Tibial artery (tissue), 4 donors: ENCODE measurements around the gene C12orf56.
"Not testable (repeated sequence)": the region's sequence is repeated elsewhere in the genome, so short reads cannot be mapped to it uniquely, and the experiment has no call there.

Experiments used
- DNase-seq, 2 donors: peaks; one replicate each; pipeline ENCODE4 v3.0.0-alpha.2; 2019
- H3K27ac ChIP-seq, 2 donors: fragments of 200-600 bp; sonication (generic) in 1 of 2; 1 replicate in 1 of 2; 2 replicates in 1 of 2; pipeline ENCODE4 v1.5.1; 2018 to 2019; ENCODE audit warnings: mild to moderate bottlenecking in 1 of 2
- H3K27me3 ChIP-seq, 2 donors: fragments of 200-600 bp; sonication (generic) in 1 of 2; one replicate each; pipeline versions ENCODE4 v1.5.1 to v1.6.0; 2016 to 2019
- H3K36me3 ChIP-seq, 3 donors: fragments of 200-600 bp; sonication (generic) in 2 of 3; one replicate each; pipeline ENCODE4 v1.5.1; 2016 to 2019; ENCODE audit warnings: mild to moderate bottlenecking in 2 of 3
- H3K4me1 ChIP-seq, 4 donors: fragments of 200-600 bp; sonication (generic) in 2 of 4; 1 replicate in 3 of 4; 2 replicates in 1 of 4; pipeline ENCODE4 v1.5.1; 2016 to 2019
- H3K4me3 ChIP-seq, 2 donors: fragments of 200-600 bp; sonication (generic) in 1 of 2; 1 replicate in 1 of 2; 2 replicates in 1 of 2; pipeline ENCODE4 v1.5.1; 2018 to 2019; ENCODE audit warnings: mild to moderate bottlenecking in 2 of 2
- H3K9me3 ChIP-seq, 3 donors: fragments of 200-600 bp; sonication (generic) in 1 of 3; one replicate each; pipeline ENCODE4 v1.5.1; 2016 to 2019
- intact Hi-C: fragments of 100-400 bp; cut with DNase I; formaldehyde crosslinking; loops from one replicate; pipeline ENCODE4 v1.15.0; 2023; ENCODE audit warnings: low total_unique reads
- TF ChIP-seq, protein P1 (sequence below), 2 experiments: fragments of 200-600 bp in 1 of 2; fragments of 450-650 bp in 1 of 2; IDR thresholded peaks; one replicate each; pipeline ENCODE4 v1.5.1; 2017 to 2019; ENCODE audit warnings: antibody characterized with exemption in 2 of 2, mild to moderate bottlenecking in 1 of 2, moderate library complexity in 1 of 2

The C12orf56 gene

DNA sequence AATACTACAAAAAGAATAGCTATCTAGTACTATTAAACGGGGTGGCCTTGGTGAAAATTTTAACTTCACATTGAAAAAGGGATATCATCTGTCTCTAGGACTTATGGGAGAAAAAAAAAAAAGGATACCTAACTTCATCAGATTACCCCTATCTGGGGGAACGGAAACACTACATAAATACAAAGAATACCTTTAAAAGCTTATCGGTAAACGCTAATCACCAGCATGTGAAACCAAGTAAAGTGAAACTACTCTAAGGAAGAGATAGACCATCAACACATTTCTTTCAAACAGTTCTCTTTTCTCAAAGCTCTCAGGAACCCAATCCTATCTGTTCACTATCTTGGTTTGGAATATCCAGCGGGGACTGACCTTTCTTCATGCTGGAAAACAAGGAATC lies 172.0 kb downstream of the C12orf56 start:
- Histone ChIP-seq H3K27ac (no peak overlapping the region), H3K9me3 (no peaks in the 10 kb centered on the region), H3K4me1 (peaks cover 0 to 10% (median 6%) of the 10 kb centered on the region in 4 donors), H3K36me3 (peaks cover 6 to 19% (median 18%) of the 10 kb centered on the region in 3 donors), H3K4me3 (no peak overlapping the region), H3K27me3 (no peaks in the 10 kb centered on the region)
- intact Hi-C loops = no loop called here
- DNase-seq = no peak
- TF ChIP-seq, protein P1, sequence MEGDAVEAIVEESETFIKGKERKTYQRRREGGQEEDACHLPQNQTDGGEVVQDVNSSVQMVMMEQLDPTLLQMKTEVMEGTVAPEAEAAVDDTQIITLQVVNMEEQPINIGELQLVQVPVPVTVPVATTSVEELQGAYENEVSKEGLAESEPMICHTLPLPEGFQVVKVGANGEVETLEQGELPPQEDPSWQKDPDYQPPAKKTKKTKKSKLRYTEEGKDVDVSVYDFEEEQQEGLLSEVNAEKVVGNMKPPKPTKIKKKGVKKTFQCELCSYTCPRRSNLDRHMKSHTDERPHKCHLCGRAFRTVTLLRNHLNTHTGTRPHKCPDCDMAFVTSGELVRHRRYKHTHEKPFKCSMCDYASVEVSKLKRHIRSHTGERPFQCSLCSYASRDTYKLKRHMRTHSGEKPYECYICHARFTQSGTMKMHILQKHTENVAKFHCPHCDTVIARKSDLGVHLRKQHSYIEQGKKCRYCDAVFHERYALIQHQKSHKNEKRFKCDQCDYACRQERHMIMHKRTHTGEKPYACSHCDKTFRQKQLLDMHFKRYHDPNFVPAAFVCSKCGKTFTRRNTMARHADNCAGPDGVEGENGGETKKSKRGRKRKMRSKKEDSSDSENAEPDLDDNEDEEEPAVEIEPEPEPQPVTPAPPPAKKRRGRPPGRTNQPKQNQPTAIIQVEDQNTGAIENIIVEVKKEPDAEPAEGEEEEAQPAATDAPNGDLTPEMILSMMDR (IDR thresholded peaks at IDR 0.05) = no peak

DNA sequence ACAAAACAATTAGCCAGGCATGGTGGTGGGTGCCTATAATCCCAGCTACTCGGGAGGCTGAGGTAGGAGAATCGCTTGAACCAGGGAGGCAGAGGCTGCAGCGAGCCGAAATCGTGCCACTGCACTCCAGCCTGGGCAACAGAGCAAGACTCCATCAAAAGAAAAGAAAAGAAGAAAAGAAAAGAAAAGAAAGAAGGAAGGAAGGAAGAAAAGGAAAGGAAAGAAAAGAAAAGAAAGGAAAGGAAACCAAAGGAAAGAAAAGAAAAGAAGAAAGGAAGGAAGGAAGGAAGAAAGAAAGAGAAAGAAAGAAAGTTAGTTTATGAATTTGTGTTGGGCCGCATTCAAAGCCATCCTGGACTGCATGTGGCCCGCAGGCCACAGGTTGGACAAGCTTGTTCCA lies 172.9 kb downstream of the C12orf56 start:
- H3K27ac ChIP-seq, DNase-seq, H3K4me1 ChIP-seq, H3K4me3 ChIP-seq, H3K27me3 ChIP-seq, H3K9me3 ChIP-seq, intact Hi-C loops: not testable (repeated sequence)
- H3K36me3 ChIP-seq = peaks cover 6 to 29% (median 18%) of the 10 kb centered on the region in 3 donors

DNA sequence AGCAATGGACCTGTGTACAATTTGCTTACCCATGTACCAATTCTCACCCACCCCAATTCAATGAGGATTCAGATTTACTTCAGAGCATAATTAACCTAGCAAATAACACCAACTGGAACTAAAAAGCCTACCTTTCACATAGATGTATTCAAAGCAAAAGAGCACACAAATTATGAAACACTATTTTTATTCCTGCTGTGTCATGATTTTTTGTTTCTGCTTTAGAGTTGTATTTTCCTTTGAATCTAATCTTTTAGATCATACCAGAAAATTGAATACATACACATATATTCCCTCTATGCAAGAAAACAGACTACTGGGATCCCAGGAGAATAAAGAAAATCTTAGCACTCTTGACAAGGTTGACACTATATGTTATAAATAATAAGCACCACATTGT lies 174.3 kb downstream of the C12orf56 start:
- DNase-seq = no peak
- peaks cover 0 to 6% (median 3%) of the 10 kb centered on the region in 4 donors for H3K4me1 ChIP-seq
- H3K36me3 ChIP-seq = peaks cover 11 to 33% (median 25%) of the 10 kb centered on the region in 3 donors
- H3K4me3 ChIP-seq = no peak overlapping the region
- intact Hi-C loops = no loop called here
- H3K27ac ChIP-seq = no peak overlapping the region
- TF ChIP-seq, protein P1 (IDR thresholded peaks at IDR 0.05) = no peak
- H3K27me3 ChIP-seq = no peaks in the 10 kb centered on the region
- H3K9me3 ChIP-seq = no peaks in the 10 kb centered on the region
